GM20000 (cell line): Measurements from ENCODE around the gene ATP2B2.

Source experiments
- DNase-seq: peaks from one replicate; pipeline ENCODE4 v3.0.0; 2012; ENCODE audit warnings: low spot score
- CTCF ChIP-seq: IDR thresholded peaks from 2 replicates; pipeline ENCODE4 v1.5.1; 2012; ENCODE audit warnings: mild to moderate bottlenecking, control low read depth; ENCODE audit errors: extremely low read depth, missing control alignments

The ATP2B2 gene

GRCh38 chr3:10515396-10515795, 10.0 kb upstream of the ATP2B2 start:
- no peak for TF ChIP-seq CTCF
- no peak for DNase-seq

- DNase-seq = no peak
- no peak for TF ChIP-seq CTCF
Measured at GRCh38 chr3:10514407-10515069, 9.2 kb upstream of the ATP2B2 start.

- no peak for DNase-seq
- TF ChIP-seq CTCF = no peak
Measured at GRCh38 chr3:10513306-10513705, 7.9 kb upstream of the ATP2B2 start.

- TF ChIP-seq CTCF = no peak
- no peak for DNase-seq
Measured at GRCh38 chr3:10512687-10513086, 7.3 kb upstream of the ATP2B2 start.

GRCh38 chr3:10511809-10512494, 6.6 kb upstream of the ATP2B2 start:
- TF ChIP-seq CTCF = no peak
- DNase-seq = no peak

- DNase-seq = no peak
- TF ChIP-seq CTCF = no peak
Measured at GRCh38 chr3:10510743-10511432, 5.5 kb upstream of the ATP2B2 start.

- no peak for DNase-seq
- TF ChIP-seq CTCF = no peak
Measured at GRCh38 chr3:10510086-10510742, 4.8 kb upstream of the ATP2B2 start.
